ENCODE data around the gene WAS. TPM values are rescaled to one million over a fixed set of nuclear protein-coding genes. Genes with fewer than 3 reads are reported as not detected.

Gene WAS
- total and polyA plus RNA-seq, 2 of the 8 experiments (the other 6 are each of a cell fraction or from before 2014, with no cell fraction given), result 0.63 to 0.65 TPM

GRCh38 chrX:48726596-48726995, 43.0 kb downstream of the WAS start (continued):
- no peak for TF ChIP-seq CHD7 (IDR thresholded peaks at IDR 0.05; ENCODE audit: insufficient replicate concordance, low read length)
- TF ChIP-seq SP2 (IDR thresholded peaks at IDR 0.05; ENCODE audit: low read length), result no peak
- TF ChIP-seq KDM5A (IDR thresholded peaks at IDR 0.05; ENCODE audit: low read length), result no peak
- no peak for TF ChIP-seq POLR2A (IDR thresholded peaks at IDR 0.05; ENCODE audit: control extremely low read depth in 1 of 2, low read depth in 2 of 2, low read length in 2 of 2)
- TF ChIP-seq ZNF274 (IDR thresholded peaks at IDR 0.05; ENCODE audit: borderline replicate concordance, extremely low read depth, low read length), result no peak
- no peak for TF ChIP-seq E2F6 (IDR thresholded peaks at IDR 0.05)

All from H1 (cell line).